GM18858 (cell line): ENCODE results near the gene VGF.
"Not testable (repeated sequence)": the region's sequence is repeated elsewhere in the genome, so short reads cannot be mapped to it uniquely, and the experiment has no call there.

Source experiments
- ATAC-seq: cut with Tn5 transposase; IDR thresholded peaks from one replicate; pipeline ENCODE4 v1.9.1; 2021; ENCODE audit not compliant: unreplicated experiment

The VGF gene

DNA sequence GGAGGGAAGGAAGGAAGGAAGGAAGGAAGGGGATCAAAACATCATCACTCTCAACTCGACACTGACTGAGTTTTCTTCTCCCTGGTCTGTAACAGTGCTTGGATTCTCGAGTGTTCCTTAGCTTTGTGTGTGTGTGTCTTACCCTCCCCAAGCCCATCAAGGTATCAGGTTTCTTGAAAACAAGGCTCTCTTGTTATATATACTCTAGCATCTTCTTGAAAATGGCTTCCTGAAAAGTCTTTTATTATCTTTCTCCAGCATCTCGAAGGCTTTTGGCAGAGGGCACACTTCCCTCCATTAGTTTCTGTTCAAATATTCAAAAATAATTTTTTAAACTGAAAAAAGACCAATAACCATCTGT, 25.1 kb downstream of the VGF start:
- no peak for ATAC-seq

DNA sequence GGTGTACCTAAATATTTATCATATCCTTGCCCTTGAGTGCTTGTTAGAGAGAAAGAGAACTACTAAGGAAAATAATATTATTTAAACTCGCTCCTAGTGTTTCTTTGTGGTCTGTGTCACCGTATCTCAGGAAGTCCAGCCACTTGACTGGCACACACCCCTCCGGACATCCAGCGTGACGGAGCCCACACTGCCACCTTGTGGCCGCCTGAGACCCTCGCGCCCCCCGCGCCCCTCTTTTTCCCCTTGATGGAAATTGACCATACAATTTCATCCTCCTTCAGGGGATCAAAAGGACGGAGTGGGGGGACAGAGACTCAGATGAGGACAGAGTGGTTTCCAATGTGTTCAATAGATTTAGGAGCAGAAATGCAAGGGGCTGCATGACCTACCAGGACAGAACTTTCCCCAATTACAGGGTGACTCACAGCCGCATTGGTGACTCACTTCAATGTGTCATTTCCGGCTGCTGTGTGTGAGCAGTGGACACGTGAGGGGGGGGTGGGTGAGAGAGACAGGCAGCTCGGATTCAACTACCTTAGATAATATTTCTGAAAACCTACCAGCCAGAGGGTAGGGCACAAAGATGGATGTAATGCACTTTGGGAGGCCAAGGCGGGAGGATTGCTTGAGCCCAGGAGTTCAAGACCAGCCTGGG, 27.0 kb downstream of the VGF start:
- peak; percentile 56 for ATAC-seq

DNA sequence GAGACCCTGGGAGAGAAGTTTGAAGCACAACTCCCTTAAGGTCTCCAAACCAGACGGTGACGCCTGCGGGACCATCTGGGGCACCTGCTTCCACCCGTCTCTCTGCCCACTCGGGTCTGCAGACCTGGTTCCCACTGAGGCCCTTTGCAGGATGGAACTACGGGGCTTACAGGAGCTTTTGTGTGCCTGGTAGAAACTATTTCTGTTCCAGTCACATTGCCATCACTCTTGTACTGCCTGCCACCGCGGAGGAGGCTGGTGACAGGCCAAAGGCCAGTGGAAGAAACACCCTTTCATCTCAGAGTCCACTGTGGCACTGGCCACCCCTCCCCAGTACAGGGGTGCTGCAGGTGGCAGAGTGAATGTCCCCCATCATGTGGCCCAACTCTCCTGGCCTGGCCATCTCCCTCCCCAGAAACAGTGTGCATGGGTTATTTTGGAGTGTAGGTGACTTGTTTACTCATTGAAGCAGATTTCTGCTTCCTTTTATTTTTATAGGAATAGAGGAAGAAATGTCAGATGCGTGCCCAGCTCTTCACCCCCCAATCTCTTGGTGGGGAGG, 27.6 kb downstream of the VGF start:
- no peak for ATAC-seq

DNA sequence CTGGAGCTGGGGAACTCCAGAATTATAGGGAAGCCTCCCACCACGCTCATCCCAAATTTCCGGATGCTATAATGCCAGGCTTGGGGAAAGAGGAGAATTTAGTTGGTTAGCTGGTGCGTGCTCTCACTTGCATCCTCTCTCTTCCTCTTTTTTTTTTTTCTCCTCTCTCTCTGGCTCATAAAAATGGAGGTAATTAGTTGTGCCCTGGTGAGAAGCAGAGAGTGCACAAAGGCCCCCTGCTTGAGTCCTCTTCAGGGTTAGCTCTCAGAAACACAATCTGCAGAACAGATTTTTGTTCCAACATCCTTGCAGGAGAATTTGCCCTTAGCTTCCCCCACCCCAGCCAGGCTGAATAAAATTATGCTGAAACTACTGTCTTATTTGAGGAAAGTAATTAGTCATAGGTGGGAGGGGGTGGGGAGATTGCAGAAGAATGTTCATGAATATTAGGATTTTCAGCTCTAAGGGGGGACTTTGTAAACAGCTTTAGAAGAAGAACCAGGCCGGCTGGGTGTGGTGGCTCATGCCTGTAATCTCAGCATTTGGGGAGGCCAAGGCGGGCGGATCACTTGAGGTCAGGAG, 30.9 kb downstream of the VGF start:
- no peak for ATAC-seq

DNA sequence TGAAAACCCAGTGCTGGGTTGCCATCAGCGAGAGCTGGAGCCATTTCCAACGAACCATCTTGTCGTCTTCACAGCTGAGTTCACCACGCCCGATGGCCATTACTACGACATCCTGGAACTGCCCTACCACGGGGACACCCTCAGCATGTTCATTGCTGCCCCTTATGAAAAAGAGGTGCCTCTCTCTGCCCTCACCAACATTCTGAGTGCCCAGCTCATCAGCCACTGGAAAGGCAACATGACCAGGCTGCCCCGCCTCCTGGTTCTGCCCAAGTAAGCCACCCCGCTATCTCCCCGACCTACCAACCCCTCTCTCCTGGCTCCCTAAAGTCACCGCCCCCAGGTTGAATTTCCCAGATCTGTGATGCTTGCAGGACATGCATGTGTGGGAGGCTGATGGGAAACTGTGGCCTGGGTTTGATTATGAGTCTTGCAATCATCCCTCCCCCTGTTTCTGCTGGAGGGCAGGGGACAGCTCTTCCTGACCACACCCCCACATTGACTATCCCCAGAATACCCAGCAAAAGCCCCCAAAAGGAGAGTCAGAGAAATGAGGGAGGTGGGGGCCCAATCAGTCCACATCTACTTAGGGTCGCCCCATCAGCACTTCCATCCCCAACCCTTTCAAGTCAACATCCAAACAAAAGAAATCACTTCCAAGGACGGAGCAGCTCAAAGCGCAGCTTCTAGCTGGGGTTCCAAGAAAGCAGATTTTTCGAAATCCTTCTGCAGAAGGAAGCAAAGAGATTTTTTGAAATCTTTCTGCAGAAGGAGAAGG, 31.6 kb downstream of the VGF start:
- ATAC-seq = no peak

DNA sequence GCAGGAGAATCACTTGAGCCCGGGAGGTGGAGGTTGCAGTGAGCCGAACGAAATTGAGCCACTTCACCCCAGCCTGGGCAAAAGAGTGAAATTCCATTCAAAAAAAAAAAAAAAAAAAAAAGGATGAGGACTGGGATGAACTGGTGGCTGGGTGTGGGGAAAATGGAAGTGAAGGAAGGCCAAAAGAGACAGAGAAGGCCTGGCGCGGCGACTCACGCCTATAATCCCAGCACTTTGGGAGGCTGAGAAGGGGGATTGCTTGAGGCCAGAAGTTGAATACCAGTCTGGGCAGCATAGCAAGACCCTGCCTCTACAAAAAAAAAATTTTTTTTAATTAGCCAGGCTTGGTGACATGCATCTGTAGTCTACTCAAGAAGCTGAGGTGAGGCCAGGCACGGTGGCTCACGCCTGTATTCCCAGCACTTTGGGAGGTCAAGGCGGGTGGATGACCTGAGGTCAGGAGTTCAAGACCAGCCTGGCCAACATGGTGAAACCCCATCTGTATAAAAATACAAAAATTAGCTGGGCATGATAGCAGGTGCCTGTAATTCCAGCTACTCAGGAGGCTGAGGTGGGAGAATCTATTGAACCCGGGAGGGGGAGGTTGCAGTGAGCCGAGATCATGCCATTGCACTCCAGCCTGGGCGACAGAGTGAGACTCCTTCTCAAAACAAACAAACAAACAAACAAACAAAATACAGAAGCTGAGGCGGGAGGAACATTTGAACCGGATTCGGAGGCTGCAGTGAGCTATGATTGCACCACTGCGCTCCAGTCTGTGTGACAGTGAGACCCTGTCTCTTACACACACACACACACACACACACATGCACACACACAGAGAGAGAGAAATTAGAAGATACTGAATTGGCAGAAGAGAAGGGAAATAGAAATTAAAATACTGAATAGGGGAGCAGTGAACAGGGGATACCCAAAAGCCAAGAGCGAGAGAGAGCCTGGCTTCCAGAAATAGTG, 32.5 kb downstream of the VGF start:
- not testable (repeated sequence) for ATAC-seq

DNA sequence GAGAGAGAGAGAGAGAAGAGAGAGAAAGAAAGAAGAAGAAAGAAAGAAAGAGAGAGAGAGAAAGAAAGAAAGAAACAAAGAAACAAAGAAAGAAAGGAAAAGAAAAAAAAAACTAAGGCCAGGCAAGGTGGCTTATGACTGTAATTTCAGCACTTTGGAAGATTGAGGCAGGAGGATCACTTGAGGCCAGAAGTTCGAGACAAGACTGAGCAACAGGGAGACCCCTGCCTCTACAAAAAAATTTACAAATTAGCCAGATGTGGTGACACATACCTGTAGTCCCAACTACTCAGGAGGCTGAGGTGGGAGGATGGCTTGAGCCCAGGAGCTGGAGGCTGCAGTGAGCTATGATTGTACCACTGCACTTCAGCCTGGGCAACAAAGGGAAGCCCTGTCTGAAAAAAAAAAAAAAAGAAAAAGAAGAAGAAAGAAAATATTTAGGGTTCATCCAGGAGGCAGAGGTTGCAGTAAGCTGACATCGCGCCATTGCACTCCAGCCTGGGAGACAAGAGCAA, 35.7 kb downstream of the VGF start:
- no peak for ATAC-seq

DNA sequence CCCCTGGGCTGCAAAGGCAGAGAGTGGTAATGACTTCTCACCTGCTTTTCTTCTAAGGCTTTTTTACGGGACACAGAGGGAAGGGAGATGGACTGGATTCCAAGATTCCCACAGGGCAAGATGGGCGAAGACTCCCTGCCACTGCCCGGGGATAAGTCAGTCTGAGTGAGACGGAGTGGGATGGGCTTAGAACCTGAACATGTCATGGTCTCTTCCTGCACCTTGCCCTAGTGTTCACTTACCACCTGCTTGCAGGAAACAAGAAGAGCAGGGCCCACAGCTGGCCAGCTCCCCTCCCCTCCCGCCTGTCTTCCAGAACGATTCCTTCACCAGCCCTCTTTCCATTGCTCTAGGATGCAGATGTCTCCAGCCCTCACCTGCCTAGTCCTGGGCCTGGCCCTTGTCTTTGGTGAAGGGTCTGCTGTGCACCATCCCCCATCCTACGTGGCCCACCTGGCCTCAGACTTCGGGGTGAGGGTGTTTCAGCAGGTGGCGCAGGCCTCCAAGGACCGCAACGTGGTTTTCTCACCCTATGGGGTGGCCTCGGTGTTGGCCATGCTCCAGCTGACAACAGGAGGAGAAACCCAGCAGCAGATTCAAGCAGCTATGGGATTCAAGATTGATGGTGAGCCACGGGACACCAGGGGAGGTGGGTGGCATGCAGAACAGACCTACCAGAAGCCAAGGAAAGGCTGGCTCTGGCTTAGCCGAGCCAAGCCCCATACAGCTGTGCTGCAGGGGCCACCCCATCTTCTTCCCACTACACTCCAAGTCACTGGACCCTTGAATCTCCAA, 37.1 kb downstream of the VGF start:
- no peak for ATAC-seq

DNA sequence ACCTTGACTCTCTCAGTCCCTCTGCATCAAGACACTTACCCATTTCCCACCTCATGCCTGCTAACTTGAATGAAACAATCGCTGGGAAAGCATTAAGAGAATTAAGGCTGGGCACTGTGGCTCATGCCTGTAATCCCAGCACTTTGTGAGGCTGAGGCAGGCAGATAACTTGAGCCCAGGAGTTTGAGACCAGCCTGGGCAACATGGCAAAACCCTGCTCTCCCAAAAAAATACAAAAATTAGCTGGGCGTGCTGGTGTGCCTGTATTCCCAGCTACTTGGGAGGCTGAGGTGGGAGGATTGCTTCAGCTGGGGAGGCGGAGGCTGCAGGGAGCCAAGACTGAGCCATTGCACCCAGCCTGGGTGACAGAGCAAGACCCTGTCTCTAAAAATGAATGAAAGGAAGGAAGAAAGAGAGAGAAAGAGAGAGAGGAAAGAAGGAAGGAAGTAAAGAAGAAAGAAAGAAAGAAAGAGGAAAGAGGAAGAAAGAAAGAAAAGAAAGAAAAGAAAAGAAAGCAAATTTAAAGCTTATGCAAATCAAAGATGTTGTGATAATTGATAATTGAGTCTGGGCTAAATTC, 37.8 kb downstream of the VGF start:
- ATAC-seq = no peak

DNA sequence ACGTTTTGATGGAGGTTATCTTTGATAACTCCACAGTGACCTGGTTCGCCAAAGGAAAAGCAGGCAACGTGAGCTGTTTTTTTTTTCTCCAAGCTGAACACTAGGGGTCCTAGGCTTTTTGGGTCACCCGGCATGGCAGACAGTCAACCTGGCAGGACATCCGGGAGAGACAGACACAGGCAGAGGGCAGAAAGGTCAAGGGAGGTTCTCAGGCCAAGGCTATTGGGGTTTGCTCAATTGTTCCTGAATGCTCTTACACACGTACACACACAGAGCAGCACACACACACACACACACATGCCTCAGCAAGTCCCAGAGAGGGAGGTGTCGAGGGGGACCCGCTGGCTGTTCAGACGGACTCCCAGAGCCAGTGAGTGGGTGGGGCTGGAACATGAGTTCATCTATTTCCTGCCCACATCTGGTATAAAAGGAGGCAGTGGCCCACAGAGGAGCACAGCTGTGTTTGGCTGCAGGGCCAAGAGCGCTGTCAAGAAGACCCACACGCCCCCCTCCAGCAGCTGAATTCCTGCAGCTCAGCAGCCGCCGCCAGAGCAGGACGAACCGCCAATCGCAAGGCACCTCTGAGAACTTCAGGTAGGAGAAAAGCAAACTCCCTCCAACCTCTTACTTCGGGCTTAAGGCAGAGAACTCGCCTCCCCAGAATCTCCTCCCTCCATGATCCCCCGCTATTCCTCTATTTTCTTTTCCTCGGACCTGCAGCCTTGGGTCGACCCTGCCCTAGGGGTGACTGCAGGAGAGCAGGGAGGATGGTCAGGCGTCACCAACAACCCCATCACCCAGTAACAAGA, 38.5 kb downstream of the VGF start, which contains the start of gene SERPINE1:
Gene SERPINE1 (plus strand): TSS at position 454 of the 809 bp plus-strand sequence. CDS start 1,290 bp downstream, outside the sequence.
- no peak for ATAC-seq

DNA sequence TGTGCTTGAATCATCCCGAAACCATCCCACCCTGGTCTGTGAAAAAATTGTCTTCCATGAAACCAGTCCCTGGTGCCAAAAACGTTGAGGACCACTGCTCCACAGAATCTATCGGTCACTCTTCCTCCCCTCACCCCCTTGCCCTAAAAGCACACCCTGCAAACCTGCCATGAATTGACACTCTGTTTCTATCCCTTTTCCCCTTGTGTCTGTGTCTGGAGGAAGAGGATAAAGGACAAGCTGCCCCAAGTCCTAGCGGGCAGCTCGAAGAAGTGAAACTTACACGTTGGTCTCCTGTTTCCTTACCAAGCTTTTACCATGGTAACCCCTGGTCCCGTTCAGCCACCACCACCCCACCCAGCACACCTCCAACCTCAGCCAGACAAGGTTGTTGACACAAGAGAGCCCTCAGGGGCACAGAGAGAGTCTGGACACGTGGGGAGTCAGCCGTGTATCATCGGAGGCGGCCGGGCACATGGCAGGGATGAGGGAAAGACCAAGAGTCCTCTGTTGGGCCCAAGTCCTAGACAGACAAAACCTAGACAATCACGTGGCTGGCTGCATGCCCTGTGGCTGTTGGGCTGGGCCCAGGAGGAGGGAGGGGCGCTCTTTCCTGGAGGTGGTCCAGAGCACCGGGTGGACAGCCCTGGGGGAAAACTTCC, 39.2 kb downstream of the VGF start:
- ATAC-seq = no peak

DNA sequence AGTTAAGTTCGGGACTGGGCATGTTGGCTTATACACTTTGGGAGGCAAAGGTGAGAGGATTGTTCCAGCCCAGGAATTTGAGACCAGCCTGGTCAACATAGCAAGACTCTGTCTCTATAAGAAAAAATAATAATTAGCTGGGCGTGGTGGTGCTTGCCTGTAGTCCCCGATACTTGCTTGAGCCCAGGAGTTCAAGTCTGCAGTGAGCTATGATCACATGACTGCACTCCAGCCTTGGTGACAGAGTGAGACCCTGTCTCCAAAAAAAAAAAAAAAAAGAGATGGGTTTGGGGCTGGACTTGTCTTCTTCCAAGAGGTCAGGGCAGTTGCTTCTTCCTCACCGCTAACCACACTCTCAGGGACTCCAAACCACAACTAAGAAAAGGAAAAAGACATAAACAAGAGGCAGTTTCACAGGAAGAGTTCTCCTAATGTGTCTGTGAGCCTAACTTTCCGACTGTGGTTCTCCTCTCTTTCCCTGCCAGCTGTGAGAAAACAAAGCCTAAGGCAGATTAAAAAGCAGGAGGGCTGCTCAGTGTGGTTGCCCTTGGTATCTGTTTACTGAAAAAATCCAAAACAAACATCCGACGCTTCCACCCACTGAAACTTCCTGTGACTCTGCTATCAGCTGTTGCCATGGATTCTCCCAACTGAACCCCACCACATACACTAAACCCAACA, 40.9 kb downstream of the VGF start:
- no peak for ATAC-seq

DNA sequence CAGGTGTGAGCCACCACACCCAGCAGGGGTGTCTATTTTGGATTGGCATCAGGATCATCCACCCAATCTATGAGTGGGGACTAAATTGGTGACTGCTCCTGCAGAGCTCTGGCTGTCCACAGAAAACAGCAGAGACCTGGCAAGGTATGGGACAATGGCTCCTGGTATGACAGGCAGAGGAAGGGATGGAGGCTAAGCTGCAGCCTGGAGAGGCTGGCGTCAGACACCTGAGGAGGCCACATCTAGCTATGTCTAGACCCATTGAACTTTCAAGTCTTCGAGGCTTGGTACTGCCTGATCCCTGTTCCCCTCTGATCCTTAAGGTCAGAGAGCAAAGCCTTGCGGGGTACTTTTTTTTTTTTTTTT, 41.7 kb downstream of the VGF start:
- no peak for ATAC-seq

DNA sequence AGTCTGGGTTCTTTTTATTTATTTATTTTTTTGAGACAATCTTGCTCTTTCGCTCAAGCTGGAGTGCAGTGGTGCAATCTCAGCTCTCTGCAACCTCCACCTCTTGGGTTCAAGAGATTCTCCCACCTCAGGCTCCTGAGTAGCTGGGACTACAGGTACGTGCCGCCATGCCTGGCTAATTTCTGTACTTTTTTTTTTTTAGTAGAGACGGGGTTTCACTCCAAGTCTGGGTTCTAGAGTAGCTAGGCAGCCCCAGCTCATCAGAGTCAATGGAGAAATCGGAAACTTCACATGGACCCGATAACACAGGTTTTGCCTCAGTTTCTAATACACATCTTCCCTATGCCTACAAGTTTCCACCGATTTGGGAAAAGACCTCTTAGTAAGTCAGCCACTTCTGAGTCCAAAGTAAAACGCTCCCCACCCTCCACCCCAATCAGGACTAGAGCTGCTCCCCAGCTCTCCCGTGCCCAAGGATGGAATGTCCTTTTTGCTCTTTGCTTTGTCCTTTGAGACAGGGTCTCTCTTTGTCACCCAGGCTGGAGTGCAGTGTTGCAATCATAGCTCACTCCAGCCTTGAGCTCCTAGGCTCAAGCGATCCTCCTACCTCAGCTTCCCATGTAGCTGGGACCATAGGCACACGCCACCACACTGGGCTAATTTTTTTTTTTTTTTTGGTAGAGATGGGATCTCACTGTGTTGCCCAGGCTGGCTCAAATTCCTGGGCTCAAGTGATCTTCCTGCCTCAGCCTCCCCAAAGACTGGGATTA, 42.3 kb downstream of the VGF start:
- ATAC-seq = no peak

DNA sequence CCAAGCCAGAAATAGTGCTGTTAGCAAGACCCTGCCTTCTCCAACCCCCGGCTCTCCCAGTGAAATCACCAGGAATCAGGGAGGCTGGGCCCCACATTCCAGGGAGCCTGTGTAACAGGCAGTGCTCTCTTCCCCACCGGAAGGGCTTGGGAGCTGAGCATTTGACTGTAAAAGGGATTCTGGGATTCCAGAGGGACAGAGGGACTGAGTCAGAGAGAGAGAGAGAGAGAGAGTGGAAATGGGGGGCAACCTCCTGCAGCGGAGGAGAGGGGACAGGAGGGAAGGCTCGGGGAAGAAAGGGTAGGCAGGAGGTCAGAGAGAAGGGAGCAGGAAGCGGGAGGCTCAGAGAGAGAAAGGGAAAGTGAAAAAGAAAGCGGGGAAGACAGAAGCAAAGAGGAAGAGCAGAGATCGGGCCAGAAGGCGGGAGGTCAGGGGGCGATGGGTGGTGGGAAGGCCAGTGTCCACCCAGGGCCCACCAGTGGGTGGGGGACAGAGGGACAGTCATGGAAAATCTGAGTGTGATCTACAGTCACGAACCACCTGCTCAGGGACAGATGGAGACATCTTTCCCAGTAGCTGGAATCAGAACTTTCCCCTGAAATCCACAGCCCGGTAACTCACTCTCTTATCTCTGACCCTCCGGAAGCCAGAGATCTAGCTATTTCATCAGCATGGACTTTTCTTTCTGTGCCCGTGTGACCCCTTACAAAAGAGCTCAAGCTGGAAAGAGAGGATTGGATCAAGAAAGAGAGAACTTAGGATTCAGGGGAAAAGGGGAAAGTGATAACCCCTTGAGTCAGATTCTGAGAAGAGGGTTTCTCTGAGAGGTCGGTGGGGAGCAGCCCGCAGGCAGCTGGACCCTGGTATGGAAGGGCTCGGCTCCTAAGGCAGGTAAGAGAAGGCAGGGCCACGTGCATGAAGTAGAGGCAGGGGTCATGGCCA, 43.1 kb downstream of the VGF start:
- ATAC-seq = no peak

DNA sequence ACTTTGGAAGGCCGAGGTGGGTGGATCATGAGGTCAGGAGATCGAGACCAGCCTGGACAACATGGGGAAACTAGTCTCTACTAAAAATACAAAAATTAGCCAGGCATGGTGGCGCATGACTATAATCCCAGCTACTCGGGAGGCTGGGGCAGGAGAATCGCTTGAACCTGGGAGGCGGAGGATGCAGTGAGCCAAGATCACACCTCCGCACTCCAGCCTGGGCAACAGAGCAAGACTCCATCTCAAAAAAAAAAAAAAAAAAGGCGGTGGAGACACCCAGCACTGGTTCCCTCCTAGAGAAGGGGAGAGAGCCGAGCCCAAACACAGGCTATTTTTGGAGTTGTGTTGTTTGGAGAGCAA, 43.8 kb downstream of the VGF start:
- ATAC-seq = not testable (repeated sequence)
